HEK293T (cell line): ENCODE results near the gene MBOAT1.

Experiments
- BHLHE40 ChIP-seq: fragments of 450-650 bp; IDR thresholded peaks from 2 replicates; pipeline ENCODE4 v1.6.1; 2016; ENCODE audit warnings: mild to moderate bottlenecking, moderate library complexity, borderline replicate concordance
- ELF4 ChIP-seq: fragments of 450-650 bp; IDR thresholded peaks from 2 replicates; pipeline ENCODE4 v1.6.1; 2017; ENCODE audit warnings: antibody characterized with exemption
- SP1 ChIP-seq: fragments of 450-650 bp; IDR thresholded peaks from 2 replicates; pipeline ENCODE4 v1.6.1; 2017

- no peak for TF ChIP-seq BHLHE40
- no peak for TF ChIP-seq ELF4
- TF ChIP-seq SP1, result no peak
These were observed 5.2 kb downstream of the MBOAT1 start for GRCh38 chr6:20207088-20207418.
